GM19025 (cell line): ENCODE results near the gene KCNH1.

ENCODE experiments used
- ATAC-seq: cut with Tn5 transposase; IDR thresholded peaks from one replicate; pipeline ENCODE4 v1.9.1; 2021; ENCODE audit warnings: mild to moderate bottlenecking, low read depth, moderate library complexity; ENCODE audit not compliant: unreplicated experiment

KCNH1 gene

DNA sequence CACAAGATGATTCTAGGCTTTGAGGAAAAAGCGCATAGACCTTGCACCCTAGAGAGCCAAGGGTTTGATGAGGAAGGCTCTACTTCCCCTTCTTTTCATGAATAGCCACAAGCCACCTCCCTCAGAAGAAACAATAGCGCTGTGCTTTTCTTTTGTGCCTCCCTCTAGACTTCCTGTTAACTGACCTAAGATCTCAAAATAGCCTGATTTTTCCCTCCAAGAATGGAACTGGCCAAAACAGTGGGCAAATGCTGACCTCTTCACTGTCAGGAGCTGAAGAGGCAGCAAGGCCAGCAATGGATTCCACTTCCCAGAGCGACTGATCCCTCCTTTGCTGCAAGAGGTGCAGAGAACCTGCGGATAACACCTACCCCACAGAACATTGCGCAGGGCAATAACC lies 362.8 kb downstream of the KCNH1 start:
- ATAC-seq = no peak

DNA sequence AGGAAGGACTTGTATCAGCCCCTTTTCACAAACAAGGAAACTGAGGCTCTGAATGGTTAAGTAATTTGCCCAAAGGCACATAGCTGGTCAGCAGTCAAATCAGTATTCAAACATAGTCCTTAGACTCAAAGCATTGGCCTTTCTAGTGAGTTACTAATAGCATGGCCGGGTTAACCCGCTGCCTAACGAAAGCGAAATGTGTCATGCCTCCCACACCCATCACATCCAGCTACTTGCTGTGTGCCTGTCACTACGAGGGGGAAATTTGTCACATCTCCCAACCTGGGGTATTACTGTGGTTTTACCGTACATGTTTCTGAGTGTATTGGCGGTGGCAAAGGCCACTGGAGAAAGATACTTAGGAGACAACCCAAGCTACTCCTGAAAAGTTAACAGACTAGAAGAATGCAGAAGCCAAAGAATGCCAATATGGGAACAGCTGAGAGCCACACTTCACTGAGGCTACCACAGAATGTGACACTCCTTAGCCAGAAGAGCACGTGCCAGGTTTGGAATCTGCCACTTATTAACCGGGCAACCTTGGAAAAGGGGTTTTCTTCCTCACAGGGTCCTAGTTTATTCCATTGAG lies 363.5 kb downstream of the KCNH1 start:
- ATAC-seq = no peak

GRCh38 chr1:210769473-210769872 lies 364.5 kb downstream of the KCNH1 start:
- no peak for ATAC-seq

GRCh38 chr1:210764536-210764935 lies 369.4 kb downstream of the KCNH1 start:
- ATAC-seq = no peak

GRCh38 chr1:210758761-210759160 lies 375.2 kb downstream of the KCNH1 start:
- ATAC-seq = no peak

DNA sequence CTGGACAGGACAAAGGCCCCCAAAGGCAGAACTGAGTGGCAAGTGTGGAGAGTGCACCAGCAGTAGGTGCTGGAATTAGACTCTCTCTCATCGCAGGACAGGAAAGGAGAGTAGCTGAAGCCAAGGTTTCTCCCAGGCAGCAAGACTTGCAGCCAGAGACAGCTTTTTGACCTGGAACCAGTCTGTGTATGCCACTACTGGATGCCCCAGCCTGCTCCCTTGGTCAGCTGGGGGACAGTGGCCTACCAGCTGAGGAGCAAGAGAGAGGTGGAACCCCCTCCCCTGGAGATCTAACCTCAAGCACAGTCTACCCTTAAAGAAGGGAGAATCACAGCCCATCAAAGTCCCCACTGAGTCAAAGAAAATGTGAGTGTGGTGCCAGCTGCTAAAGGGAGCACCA lies 375.7 kb downstream of the KCNH1 start:
- ATAC-seq = no peak

DNA sequence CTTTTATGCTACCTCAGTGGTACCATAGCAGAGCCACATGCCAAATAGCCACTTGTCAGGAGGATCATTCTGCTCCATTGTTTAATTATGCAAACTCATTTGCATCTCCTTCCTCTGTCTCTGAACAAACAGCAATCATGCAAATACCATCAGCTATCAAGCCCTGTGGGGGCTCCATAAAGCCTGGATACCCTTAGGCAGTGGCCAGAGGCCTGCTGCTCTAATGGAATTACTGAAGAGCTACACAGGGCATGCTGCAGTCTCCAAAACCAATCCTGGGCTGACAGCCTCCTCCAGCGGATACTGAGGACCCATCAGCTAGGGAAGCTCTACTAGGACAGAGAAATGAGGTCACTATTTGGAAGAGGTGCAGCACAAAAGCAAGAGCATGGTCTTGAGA lies 376.3 kb downstream of the KCNH1 start:
- no peak for ATAC-seq

- no peak for ATAC-seq
Measured at GRCh38 chr1:210755991-210756659, 377.8 kb downstream of the KCNH1 start.

DNA sequence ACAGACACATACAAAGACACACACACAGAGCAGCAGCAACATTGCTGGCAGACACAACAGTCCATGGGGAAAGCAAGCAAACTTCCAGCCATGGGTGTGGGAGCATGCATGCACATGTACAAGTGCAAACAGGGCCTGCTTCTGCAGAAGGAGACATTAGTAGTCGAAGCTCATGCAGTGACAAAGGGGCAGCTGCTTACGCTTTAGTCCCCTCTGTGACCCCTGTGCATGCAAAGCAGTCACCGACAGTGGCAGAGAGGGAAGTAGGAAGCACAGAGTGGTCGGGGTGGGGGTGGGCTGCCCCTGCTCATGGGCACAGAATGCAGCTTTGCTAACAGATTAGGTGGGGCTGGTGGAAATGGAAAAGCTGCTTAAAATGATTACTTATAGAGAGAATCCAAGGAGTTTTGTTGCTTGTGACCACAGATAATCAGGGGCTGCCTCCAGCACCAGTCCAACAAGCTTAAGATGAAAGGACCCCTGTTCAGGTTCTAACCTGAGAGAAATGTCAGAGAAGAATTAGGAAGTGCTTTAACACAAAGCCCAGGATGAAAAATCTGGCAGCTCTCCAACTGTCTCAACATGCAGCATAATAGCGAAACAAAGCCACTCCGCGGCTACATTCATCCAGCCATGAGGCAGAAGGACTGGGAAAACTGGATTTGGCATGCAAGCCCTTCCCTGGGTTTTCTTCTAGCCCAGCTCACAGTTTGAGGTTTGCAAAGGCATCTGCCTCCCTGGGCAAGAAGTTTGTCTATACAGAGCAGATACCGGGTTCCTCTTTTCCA lies 378.9 kb downstream of the KCNH1 start:
- ATAC-seq = no peak

- no peak for ATAC-seq
Measured at GRCh38 chr1:210751911-210752310, 382.0 kb downstream of the KCNH1 start.

DNA sequence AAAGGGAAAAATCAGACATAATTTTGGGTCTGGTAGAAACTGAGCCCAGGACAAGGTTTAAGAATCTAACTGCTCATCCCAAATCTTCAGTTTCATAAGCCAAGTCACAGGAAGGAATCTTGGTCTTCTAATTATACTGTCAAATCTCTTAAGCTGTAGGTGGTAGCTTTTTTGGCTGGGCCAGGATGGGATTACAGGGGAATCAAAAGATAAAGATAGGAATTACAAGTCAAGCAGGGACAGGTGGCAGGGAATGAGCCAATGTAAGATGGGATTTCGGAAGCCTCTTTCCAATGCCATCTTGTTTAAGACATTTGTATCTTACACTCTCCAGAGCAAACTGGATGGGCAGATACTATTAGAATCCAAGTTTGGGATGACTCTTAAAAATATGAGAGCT lies 383.5 kb downstream of the KCNH1 start:
- ATAC-seq = no peak

- ATAC-seq = no peak
Measured at GRCh38 chr1:210748796-210749195, 385.2 kb downstream of the KCNH1 start.

- no peak for ATAC-seq
Measured at GRCh38 chr1:210747890-210748289, 386.1 kb downstream of the KCNH1 start.

DNA sequence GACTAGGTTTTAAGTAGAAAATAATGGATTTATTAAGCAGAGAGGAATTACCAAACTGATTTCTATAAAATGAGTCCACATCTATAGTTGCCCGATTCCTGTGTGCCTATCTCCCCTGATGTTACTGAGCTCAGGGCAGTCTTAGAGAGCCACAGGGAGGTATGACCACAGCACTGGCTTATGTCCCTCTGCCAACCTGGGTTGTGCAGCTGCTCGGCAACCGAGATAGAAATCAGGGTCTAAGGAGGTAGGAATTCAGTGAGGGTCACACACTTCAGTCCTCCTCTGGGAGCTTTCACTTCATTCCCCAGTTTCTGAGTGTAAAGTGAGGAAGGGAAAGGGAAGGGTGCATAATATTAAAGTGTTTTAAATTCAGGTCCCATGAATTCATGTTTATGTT lies 386.8 kb downstream of the KCNH1 start:
- ATAC-seq = no peak

DNA sequence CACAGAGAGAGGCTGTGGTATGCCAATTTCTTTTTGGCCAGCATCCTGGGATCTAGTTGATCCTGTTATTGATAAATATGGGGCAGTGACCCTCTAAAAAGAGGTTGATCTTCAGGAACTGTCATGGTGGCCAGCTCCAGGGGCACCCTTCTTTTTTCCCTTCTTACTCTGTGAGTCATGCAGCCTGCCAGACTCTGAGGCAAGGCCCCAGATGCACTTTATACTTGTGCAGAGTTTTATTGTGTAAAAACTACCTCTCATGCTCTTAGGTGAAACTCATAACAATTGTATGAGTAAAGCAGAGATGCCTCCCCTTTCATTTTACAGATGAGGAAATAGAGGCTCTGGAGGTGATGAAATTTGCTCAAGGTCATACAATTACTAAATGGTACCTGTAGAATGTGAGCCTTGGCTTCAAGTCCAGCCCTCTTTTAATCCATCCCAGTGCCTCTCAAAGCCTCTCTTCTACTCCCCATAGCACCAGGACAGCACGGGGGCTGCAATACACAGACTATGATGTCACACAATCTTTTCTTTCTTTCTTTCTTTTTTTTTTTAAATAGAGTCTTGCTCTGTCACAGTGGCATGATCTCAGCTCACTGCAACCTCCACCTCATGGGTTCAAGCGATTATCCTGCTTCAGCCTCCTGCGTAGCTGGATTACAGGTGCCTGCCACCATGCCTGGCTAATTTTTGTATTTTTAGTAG lies 387.8 kb downstream of the KCNH1 start:
- ATAC-seq = no peak

DNA sequence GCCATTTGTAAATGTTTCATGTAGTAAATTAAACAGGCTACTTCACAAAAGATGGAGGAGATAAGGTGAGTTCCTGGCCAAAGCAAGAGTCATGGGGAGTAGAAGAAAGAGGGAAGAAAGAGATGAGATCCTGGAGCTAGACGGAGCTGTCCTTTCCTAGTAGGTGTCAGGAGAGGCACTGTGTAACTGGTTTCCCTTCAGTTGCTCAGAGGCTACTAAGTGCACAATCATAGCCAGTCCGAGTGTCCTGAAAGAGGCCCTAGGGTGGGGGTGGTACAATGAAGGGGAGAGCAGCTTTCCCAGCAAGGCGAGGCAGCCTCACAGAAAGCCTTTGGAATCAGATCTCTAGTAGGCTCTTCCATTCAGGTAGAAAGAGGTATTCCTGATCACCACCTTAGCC lies 390.9 kb downstream of the KCNH1 start:
- no peak for ATAC-seq

DNA sequence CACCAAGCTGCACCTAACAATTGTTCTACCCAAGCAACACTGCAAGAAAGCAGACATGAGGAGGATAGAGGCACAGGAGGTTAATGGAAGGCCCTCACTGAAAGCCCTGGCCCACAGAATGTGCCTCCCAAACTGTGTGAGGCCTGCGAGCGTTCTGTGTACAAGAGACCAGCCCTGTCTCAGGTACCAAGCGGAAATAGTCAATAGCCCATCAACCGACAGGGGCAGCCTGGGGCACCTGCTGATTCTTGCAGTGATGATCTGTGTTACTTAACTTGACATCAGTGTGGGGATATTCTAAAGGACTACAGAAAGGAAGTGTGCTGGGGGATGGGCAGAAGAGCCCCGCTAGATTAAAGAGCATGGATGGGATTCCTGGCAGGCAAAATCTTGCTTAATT lies 392.4 kb downstream of the KCNH1 start:
- ATAC-seq = no peak

DNA sequence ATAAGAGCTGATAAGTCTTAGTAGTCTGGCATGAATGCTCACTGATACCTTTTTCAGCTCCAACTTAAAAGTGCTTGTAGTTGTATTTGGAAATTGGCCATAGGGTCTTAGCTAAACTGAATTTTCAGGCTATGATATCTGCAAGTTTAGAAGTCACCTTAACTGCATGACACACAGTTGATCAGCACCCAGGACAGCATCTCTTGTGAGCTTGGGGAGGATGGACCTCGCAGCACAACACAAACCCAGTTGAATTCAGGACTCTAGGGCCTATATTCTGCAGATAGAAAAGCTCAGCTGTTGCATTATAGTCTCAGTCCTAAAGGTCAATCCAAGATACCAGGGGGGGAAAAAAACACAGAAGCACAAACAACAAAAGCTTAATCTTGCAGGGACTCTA lies 394.3 kb downstream of the KCNH1 start:
- ATAC-seq = no peak

GRCh38 chr1:210738256-210738655 lies 395.7 kb downstream of the KCNH1 start:
- ATAC-seq = no peak

GRCh38 chr1:210736713-210737112 lies 397.2 kb downstream of the KCNH1 start:
- ATAC-seq = no peak

GRCh38 chr1:210731597-210731996 lies 402.4 kb downstream of the KCNH1 start:
- ATAC-seq = no peak
